A549 (cell line): ENCODE measurements around the gene JAKMIP2. TPM values are rescaled to one million over a fixed set of nuclear protein-coding genes. Genes with fewer than 3 reads are reported as not detected.

Experiments used
- ATAC-seq, 2 experiments: fragments of 200-7000 bp in 1 of 2; fragments of >200 bp in 1 of 2; cut with Nextera tagmentation in 1 of 2; cut with Tn5 transposase in 1 of 2; 3 replicates each; pipeline versions ENCODE4 v1.8.0 to v1.9.1; 2018 to 2020; ENCODE audit warnings: mild to moderate bottlenecking in 1 of 2, moderate library complexity in 1 of 2
- CTCF ChIA-PET: fragments of 300-600 bp; sonication (Branson Sonifier 250); formaldehyde crosslinking; extraction: SDS; loops from one replicate; lab custom pipeline; 2021; ENCODE audit warnings: antibody characterized with exemption, inconsistent platforms; lab: Yijun Ruan, JAX
- POLR2A ChIA-PET: fragments of 350-600 bp; formaldehyde crosslinking; extraction: SDS; loops from one replicate; lab custom pipeline; 2021; ENCODE audit warnings: antibody characterized with exemption, inconsistent platforms; lab: Yijun Ruan, JAX
- DNase-seq, 2 experiments: peaks; one replicate each; pipeline versions ENCODE4 v3.0.0 to v3.0.0-alpha.2; 2011 to 2016; ENCODE audit warnings: low read depth in 1 of 2, low spot score in 1 of 2
- FAIRE-seq: peaks from 2 replicates; lab custom pipeline; 2011; peaks lifted over from hg19 to GRCh38; lab: Jason Lieb, UNC
- H3K27ac ChIP-seq, 2 experiments: fragments of >200 bp; sonication (Bioruptor Twin); formaldehyde crosslinking; 3 replicates each; pipeline ENCODE4 v1.5.1; 2016 to 2017
- H3K4me1 ChIP-seq: fragments of >200 bp; sonication (Bioruptor Twin); formaldehyde crosslinking; 3 replicates; pipeline ENCODE4 v1.6.1; 2016
- H3K4me2 ChIP-seq: fragments of >200 bp; sonication (Bioruptor Twin); formaldehyde crosslinking; 3 replicates; pipeline ENCODE4 v1.6.1; 2016
- H3K4me3 ChIP-seq: fragments of >200 bp; sonication (Bioruptor Twin); formaldehyde crosslinking; 3 replicates; pipeline ENCODE4 v1.5.1; 2016
- H3K9me3 ChIP-seq: fragments of >200 bp; sonication (Bioruptor Twin); formaldehyde crosslinking; 3 replicates; pipeline ENCODE4 v1.6.1; 2016
- ATOH8 ChIP-seq: fragments of 250-450 bp; sonication (Bioruptor Pico); IDR thresholded peaks from 2 replicates; pipeline ENCODE4 v1.5.0; 2020; ENCODE audit warnings: low read depth, mild to moderate bottlenecking, moderate library complexity
- BCL3 ChIP-seq: fragments of >200 bp; sonication (Bioruptor Twin); formaldehyde crosslinking; IDR thresholded peaks from 3 replicates; pipeline ENCODE4 v1.6.1; 2016
- BHLHE40 ChIP-seq: IDR thresholded peaks from 2 replicates; pipeline ENCODE4 v1.6.1; 2012; ENCODE audit warnings: low read depth, low read length, inconsistent platforms
- CTCF ChIP-seq: fragments of >200 bp; sonication (Bioruptor Twin); formaldehyde crosslinking; IDR thresholded peaks from 3 replicates; pipeline ENCODE4 v1.5.1; 2016
- ELK1 ChIP-seq: fragments of 150-350 bp; IDR thresholded peaks from 2 replicates; pipeline ENCODE4 v1.6.1; 2014; ENCODE audit warnings: low read depth, mild to moderate bottlenecking, low read length
- GATA3 ChIP-seq: IDR thresholded peaks from 2 replicates; pipeline ENCODE4 v1.6.1; 2012; ENCODE audit warnings: borderline replicate concordance
- HDAC2 ChIP-seq: fragments of 200-600 bp; sonication (generic); IDR thresholded peaks from 2 replicates; pipeline ENCODE4 v1.6.1; 2016
- JUNB ChIP-seq: fragments of >200 bp; sonication (Bioruptor Twin); formaldehyde crosslinking; IDR thresholded peaks from 2 replicates; pipeline ENCODE4 v1.6.1; 2016
- MYC ChIP-seq: IDR thresholded peaks from 2 replicates; pipeline ENCODE4 v1.6.1; 2012; ENCODE audit warnings: mild to moderate bottlenecking, inconsistent platforms, low read length, improper control_type of control experiment, borderline replicate concordance
- NFE2L2 ChIP-seq: fragments of 150-350 bp; conservative IDR thresholded peaks from 2 replicates; pipeline ENCODE4 v1.6.1; 2014; ENCODE audit warnings: low read length
- PHF8 ChIP-seq: fragments of 200-600 bp; sonication (generic); IDR thresholded peaks from 2 replicates; pipeline ENCODE4 v1.6.1; 2016; ENCODE audit warnings: low read depth, mild to moderate bottlenecking, antibody characterized with exemption, moderate library complexity, borderline replicate concordance
- POLR2A ChIP-seq: IDR thresholded peaks from 2 replicates; pipeline ENCODE4 v1.6.1; 2012; ENCODE audit warnings: mild to moderate bottlenecking, low read length
- POLR2AphosphoS2 ChIP-seq: conservative IDR thresholded peaks from 2 replicates; pipeline ENCODE4 v1.6.1; 2012; ENCODE audit warnings: low read length, improper control_type of control experiment, inconsistent platforms
- TP53 ChIP-seq: fragments of 250-450 bp; sonication (Bioruptor Pico); IDR thresholded peaks from 2 replicates; pipeline ENCODE4 v1.5.0; 2021; ENCODE audit warnings: mild to moderate bottlenecking, moderate library complexity
- ZFP36 ChIP-seq: fragments of 450-650 bp; IDR thresholded peaks from 2 replicates; pipeline ENCODE4 v1.6.1; 2014; ENCODE audit warnings: borderline replicate concordance; ENCODE audit not compliant: partially characterized antibody
- ZSCAN20 ChIP-seq: fragments of 250-450 bp; sonication (Bioruptor Pico); IDR thresholded peaks from 2 replicates; pipeline ENCODE4 v1.8.0; 2022; ENCODE audit warnings: mild to moderate bottlenecking, moderate library complexity
- WGBS: methylation state at CpG from one replicate; pipeline ENCODE4 v1.1.6; 2017; ENCODE audit errors: missing lambda C conversion rate; 5-methylcytosine and 5-hydroxymethylcytosine counted together
- polyA plus RNA-seq, 4 experiments: library from polyadenylated mRNA; depleted of rRNA in 3 of 4; stranded (reverse); fragments of >200 nt; fragmentation: RNase III in 1 of 4; extraction: RNeasy Plus Mini Kit Qiagen cat#74134 plus additional on column Dnase treatment in 1 of 4; gene quantifications; 2 replicates in 3 of 4; 3 replicates in 1 of 4; pipeline ENCODE4 v1.2.3, GENCODE V29; 2011 to 2017
- TF ChIP-seq, protein P1 (sequence below): IDR thresholded peaks from 2 replicates; pipeline ENCODE4 v1.6.1; 2012

JAKMIP2 gene
- polyA plus RNA-seq, 2 of the 4 experiments (the other 2 are of a cell fraction) = 0.01 TPM; not detected in 1

- Histone ChIP-seq H3K27ac (no peak overlapping the region), H3K4me1 (no peaks in the 10 kb centered on the region), H3K4me2 (no peak overlapping the region), H3K9me3 (no peaks in the 10 kb centered on the region), H3K4me3 (no peak overlapping the region)
- FAIRE-seq (no peak), DNase-seq (no peak), ATAC-seq (no peak)
- TF ChIP-seq, protein P1, sequence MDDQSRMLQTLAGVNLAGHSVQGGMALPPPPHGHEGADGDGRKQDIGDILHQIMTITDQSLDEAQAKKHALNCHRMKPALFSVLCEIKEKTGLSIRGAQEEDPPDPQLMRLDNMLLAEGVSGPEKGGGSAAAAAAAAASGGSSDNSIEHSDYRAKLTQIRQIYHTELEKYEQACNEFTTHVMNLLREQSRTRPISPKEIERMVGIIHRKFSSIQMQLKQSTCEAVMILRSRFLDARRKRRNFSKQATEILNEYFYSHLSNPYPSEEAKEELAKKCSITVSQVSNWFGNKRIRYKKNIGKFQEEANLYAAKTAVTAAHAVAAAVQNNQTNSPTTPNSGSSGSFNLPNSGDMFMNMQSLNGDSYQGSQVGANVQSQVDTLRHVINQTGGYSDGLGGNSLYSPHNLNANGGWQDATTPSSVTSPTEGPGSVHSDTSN = no peak
- 3% methylated on average over 2 of the region's 2 CpGs for WGBS
- ChIA-PET CTCF (interaction anchor here (1.1 to 1.8 kb wide), 3 partner anchors 9 to 203 kb away, joined by 3 to 7 read pairs (median 6); no protein-coding TSS in a partner anchor), POLR2A (no interaction called here)
Observed at GRCh38 chr5:147619281-147619878, 163.1 kb downstream of the JAKMIP2 start.

DNA sequence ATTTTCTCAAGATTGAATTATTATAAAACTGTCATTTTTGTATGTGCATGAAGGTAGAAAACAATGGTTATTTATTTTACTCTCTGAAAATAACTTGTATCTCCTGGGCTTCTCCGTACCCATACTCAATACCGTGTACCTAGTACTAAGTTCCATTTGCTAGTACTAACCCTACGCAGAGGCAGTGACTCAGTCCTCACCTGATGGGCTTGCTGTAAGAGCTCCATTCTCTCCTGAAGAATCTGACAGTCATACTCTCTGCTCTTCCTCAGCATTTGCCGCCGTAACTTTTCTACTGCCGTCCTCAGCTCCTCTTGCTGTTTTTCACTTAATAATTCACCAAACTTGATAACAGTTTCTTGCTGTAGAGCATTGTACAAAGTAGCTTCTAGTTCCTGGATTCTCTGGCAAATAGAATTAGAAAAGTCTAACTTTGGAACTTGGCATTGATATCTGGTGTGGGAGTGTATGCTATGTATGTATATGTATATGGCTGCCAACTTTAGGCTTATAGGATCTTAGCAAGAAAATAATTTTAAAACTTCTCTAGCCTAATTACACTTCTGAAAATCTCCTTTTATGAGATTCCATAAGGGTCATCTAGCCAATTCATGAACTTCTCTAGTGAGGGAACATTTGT lies 164.7 kb downstream of the JAKMIP2 start:
- CTCF ChIA-PET = interaction anchor here (0.7 to 1.4 kb wide), 3 partner anchors 10 to 205 kb away, joined by 3 to 5 read pairs (median 3); no protein-coding TSS in a partner anchor
- no peak for ATAC-seq
- H3K4me1 ChIP-seq = no peaks in the 10 kb centered on the region

GRCh38 chr5:147617191-147617606 lies 165.3 kb downstream of the JAKMIP2 start:
- FAIRE-seq (no peak), DNase-seq (no peak), ATAC-seq (no peak)
- CTCF ChIA-PET = interaction anchor here (0.7 to 1.4 kb wide), 2 partner anchors 10 to 206 kb away, joined by 3 to 5 read pairs; no protein-coding TSS in a partner anchor
- Histone ChIP-seq H3K27ac (no peak overlapping the region), H3K9me3 (no peaks in the 10 kb centered on the region), H3K4me2 (no peak overlapping the region), H3K4me1 (no peaks in the 10 kb centered on the region), H3K4me3 (no peak overlapping the region)
- 19% methylated on average over 4 of the region's 4 CpGs for WGBS
- POLR2A ChIA-PET = no interaction called here
- TF ChIP-seq ATOH8 (CRISPR knock-in tag) = no peak
- no peak for TF ChIP-seq NFE2L2
- no peak for TF ChIP-seq ZSCAN20 (CRISPR knock-in tag)
- TF ChIP-seq CTCF = no peak
- TF ChIP-seq BHLHE40 = no peak
- TF ChIP-seq ZFP36 = no peak
- TF ChIP-seq BCL3 = no peak
- TF ChIP-seq POLR2A = no peak
- no peak for TF ChIP-seq JUNB
- TF ChIP-seq POLR2AphosphoS2 = no peak

More for the DNA sequence above, 164.7 kb downstream of the JAKMIP2 start:
- Histone ChIP-seq H3K4me2 (no peak overlapping the region), H3K4me3 (no peak overlapping the region), H3K27ac (no peak overlapping the region), H3K9me3 (no peaks in the 10 kb centered on the region)
- FAIRE-seq (no peak), DNase-seq (no peak)
- 49% methylated on average over 6 of the region's 6 CpGs for WGBS
- POLR2A ChIA-PET = no interaction called here
- no peak for TF ChIP-seq TP53
- TF ChIP-seq HDAC2 = no peak
- no peak for TF ChIP-seq ELK1
- no peak for TF ChIP-seq PHF8
- TF ChIP-seq GATA3 = no peak
- TF ChIP-seq MYC = no peak
- TF ChIP-seq, all 56 proteins: peak for 0
